GM19395 (cell line): ENCODE data around the gene FRMD4B.
A peak's percentile ranks its signal among the peaks of the same experiment; 100 is the strongest.

Source experiments
- ATAC-seq: cut with Tn5 transposase; IDR thresholded peaks from one replicate; pipeline ENCODE4 v1.9.1; 2021; ENCODE audit warnings: mild to moderate bottlenecking, moderate library complexity; ENCODE audit not compliant: unreplicated experiment

The FRMD4B gene

DNA sequence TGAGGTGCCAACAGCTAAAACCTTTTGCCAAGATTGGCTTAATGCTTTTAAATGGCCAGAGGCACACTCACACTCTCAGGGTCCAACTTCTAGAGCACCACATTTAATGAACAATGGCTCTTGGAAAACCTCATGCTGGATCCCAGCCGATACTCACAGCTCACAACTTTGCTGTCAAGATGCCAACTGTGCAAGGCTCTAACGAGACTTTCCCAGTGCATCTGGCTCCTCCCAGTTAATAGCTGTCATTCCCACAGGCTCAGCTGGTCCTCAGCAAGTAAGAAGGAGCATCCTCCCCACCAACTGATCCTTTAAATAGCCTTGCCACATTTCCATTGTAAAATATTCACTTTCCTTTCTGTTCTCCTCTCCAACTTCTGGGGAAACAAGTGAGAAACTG is 20.3 kb upstream of the FRMD4B start:
- ATAC-seq = no peak

DNA sequence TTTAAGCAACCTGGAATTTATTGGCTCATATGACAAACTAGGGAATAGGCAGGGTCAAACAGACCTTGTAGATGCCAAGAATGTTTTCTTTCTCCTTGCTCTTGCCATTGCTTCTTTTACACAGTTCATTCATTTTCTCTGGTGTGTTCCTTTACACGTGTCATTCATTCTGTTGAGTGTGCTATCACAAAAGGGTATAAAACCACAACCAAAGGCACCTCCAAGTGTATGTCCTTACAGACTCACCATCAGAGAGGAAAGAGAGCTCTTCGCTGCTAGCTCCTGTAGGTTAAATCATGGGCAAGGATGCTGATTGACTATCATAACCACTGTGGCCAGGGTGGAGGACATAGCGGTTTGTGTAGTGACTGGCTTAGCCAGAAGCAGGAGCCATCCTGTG is 19.2 kb upstream of the FRMD4B start:
- no peak for ATAC-seq

DNA sequence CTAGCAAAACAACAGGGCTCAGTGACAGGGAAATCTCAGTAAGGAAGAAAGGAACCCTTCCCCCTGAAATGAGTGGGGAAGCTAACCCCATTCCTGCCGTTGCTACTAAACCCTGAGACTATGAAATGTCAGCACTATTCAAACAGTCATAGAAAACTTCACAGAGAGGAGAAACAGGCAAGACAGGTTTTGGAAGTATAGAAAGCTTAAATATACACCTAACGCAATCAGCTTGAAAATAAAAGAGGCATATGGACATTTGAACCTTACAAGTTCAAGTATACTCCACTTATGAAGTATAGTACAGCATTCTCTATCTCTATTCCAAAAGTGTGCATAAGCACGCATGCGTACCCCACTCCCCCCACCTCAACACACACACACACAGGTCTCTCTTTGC is 17.6 kb upstream of the FRMD4B start:
- no peak for ATAC-seq

DNA sequence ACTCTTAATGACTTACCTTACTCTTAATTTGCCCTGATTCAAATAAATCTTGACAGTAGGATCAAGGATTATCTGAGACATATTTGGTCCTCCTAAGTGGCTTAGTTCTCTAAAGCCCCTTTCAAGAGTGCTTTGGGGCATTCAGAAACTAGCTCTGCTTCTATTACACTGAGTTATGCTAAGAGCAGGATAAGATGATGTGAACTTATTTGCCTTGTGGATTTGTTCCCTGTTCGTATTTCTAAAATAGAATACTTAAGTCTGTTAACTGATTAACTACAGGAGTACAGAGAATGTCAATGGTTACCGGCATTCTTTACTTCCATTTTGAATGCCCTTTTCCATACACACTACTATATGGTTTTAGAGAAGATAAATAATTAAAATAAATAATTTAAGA is 14.8 kb upstream of the FRMD4B start:
- ATAC-seq = no peak

DNA sequence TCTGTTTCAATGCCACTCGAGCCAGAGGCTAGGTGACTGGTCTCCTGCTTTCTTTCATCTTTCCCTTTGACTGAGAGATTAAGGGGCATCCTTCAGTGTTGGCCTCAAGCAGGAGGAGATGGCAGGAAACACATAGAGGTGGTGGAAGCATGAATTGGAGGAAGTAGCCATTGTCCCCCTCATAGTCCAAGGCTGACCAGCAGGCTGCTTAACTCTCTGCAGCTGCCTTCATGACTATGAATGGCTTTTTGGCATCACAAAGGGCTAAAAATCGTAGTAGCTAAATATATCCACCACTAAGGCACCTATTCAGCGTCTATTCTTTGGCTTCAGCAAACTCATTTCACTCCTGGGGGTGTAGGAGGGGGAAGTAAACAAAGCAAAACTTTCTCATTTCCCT is 7.0 kb upstream of the FRMD4B start:
- no peak for ATAC-seq

DNA sequence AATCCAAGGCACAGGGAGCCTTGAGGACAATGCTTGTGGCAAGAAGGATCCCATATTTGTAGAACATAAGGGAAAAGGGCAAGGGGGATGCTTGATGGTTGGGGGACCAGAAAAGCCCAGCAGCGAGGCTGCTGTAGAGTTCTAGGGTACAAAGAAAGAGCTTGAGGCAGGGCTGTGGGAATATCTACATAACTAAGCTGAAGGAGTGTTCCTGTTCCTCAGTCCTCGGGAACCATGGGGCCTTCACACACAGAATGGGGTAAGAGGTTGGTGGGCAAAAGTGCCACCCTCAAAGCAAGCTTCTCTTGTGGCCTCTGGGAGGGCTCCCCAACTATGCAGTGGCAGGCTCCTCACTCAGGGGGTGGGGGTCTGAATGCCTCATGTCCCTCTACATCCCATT is 6.5 kb upstream of the FRMD4B start:
- ATAC-seq = no peak

DNA sequence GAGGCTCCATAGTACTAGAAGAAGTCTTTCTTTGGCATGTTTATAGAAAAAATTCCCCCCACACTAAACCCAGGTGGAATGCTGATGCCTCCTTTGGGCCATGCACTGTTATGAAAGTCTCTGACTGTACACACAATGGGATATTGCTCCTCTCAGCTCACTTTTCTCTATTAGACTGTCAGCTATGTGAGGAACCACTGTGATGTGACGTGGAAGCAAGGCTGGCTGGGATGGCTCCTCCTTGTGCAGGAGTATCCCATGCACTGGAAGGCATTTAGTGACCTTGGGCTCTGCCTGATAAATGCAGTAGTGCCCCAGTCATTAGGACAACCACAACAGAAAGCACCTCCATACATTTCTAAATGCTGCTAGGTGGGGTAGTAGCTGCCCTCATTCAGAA is 5.7 kb upstream of the FRMD4B start:
- ATAC-seq = no peak

DNA sequence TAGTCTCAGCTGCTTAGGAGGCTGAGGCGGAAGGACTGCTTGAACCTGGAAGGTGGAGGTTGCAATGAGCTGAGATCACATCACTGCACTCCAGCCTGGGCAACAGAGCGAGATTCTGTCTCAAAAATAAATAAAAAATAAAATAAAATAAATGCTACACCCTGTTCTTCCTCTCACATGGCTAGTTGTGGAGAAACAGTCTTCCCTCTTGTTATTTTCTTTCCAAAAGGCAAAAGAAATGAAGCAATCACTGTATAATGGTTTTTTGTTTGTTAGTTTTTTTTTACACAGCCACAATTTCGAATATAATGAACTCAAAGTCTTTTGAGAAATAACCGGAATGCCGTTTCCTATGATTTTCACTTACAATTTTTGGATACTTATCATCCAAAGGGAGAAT is 4.9 kb upstream of the FRMD4B start:
- ATAC-seq = no peak

DNA sequence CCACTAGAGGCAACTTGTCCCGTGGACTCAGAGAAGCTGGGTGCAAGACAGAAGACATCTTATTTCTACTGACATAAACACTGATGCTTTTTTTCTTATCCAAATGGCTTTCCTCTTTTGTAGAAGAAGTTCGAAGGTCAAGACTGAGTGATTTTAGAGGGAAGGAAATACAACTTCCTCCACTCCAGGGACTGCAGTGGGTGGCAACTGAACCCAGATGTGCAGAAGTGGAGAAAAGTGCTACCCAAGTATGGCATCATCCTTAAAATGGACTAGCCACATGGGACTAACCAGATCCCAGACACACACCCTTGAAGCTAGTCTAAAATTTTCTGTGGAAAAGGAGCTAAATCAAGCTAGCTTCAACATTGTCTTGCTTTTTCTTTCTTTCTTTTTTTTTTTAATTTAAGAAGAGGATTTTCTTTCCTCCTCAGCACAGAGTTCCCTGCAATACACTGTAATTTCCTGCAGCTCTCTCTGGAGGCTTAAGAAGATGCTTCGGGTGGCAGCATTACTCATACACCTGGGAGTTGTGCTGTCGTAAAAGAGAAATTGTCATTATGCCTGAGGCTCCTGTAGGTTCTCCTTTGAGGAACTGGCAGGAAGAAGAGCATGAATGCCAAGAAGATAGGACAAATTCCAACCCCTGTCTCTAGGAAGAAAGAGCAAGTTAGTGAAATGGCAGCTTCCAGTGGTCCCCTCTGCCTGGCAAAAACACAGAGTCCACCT is 3.8 kb upstream of the FRMD4B start:
- ATAC-seq = no peak

DNA sequence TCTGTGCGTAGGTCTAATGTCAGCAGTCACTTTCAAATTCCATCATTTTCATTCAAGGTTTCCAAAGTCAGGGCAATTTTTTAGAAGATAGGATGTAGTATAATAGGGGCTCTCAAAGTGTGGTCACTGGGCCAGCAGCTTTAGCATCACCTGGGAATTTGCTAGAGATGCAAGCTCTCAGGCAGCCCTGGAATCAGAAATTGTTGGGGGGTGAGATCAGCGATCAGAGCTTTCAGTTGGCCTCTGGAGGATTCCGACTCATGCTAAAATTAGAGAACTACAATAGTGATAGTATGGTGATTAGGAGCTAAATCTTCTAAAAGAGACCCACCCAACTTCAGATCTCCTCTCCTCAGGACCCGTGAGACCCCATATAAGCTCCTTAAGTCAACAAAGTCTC is 2.4 kb upstream of the FRMD4B start:
- no peak for ATAC-seq

DNA sequence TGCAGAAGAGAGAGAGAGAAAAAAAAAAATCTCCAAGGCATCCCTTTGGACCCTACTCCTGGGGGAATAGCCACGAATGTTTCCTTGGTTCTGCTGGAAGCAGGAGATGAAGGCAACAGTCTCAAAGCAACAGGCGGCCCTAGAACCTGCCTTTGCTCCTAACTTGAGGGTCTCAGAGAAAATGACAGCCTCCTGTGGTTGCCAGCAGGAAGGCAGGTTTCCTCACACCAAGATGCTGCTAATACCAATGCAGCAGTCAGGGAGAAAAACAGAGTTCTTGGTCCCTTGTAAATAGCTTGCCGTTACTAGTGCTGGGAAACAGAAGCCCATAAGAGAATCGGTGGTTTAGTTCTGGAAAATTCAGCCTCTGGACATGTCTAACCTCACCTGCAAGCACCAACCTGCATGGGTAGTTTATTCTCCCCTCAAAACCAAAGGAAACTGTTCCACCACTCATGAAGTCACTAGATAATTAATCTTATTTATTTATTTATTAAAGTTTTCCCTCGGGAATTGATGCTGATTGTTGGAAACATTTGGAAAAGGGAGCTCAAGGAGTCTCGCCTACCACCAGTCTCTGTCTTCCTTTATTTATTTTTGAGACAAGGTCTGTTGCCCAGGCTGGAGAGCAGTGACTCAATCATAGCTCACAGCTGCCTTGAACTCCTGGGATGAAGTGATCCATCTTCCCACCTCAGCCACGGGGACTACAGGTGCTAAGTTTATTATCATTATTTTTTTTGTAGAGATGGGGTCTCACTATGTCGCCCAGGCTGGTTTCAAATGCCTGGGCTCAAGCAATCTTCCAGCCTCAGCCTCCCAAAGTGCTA is 883 bp upstream of the FRMD4B start:
- peak; percentile 31 for ATAC-seq

DNA sequence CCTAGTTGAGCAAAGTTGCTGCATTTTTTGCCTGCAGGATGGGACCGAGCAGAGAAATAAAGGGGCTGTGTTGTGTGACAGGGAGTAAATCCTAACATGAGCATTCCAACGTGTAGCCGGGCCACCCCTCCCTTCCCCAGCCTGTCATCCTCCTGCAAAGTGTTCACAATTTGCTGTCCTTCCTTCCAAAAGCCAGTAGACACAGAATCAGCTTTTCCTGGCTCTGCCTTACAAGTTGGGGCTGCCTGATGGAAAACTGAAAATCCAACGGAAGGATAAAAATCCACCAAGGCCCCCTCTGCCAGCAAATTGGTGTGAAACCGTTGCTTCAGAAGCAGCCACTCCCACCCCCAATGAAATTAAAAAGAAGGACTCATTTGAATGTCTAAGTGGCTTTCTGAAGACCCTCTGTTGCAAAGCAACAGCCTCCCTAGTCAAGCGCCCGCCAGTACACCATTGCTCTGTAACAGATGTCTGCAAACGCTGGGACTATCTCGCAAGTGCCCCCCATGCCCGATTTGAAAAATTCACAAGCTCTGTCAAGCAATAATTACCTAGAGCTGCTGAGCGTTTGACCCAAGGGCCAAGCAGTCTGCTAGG is 665 bp downstream of the FRMD4B start:
- ATAC-seq = no peak

DNA sequence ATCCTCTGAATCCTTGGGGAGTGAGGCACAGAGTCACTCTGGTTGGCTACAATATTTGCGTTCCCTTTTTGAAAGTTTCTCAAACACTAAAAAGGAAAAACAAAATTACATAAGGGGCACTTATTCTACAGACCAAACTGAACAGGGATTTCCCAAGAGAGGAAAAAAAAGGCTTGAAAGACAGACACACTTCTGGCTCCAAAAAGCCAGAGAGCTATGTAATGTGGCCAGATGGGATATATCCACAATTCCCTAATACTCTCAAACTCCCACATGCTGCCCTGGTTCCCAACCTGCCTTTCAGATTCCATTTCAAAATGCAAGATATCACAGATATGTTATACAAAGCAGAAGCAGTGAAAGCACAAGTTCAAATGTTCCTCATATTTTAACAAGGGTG is 1.6 kb downstream of the FRMD4B start:
- ATAC-seq = no peak

DNA sequence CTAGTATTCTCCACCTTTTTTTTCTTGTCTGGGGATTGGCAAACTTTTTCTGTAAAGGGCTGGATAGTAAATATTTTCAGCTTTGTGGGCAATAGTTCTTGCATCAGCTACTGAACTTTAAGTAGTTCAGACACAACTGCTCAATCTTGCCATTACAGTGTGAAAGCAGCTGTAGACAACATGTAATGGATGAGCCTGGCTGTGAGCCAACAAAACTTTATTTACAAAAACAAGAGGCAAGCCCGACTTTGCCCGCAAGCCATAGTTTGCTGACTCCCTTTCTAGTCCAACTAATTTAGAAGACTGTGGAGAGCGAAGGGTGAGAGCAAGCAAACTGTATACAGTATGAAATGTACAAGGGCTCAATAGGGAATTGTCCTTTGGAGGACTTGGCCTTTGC is 6.2 kb downstream of the FRMD4B start:
- ATAC-seq = no peak

DNA sequence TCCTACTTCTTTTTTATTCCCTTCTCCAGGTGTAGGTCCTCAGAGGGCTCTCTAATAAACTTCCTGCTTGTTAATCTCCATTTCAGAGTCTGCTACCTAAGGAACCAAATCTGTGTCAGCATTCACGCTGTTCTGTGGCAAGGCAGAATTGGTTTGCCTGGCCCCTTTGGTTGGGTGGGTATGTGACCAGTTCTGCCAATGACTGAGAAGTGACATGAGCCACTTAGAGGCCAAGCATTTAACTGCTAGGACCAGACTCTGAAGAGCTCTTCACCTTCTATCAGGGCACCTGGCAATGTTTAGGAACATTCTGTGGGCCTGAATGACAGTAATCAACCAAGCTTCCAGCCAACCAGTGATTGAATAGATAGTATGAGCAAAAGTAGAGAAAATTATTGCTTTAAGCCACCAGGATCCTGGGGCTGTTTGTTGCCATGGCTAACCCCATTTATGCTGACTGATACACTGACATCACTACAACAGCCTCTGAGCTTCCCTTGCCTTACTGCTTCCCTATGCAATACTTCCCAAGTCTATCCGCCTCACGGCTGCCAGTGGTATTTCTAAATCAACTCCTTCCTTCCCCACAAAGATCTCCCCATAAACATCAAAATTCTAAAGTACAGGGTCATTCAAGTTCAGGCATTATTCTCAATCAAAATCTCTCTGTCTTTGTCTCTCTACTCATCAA is 7.6 kb downstream of the FRMD4B start:
- ATAC-seq = no peak

DNA sequence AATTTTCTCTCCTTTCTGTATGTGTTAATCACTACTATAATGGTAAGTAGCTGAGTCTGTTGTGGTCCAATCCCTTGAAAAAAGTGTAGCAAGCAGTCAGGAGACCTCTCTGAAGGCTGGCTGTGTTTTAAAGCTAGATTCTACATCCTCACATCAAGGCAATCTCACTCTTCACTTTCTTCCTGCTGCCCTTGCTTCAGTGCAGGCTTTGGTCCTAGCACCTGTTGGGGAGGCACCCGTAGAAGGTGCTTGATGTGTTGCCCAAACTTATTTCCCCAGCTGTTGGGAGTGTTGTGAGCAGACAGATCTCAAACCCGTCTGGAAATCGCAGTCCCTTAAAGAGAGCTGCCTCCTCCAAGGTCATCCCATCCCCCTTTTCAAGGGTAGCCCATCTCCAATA is 8.6 kb downstream of the FRMD4B start:
- no peak for ATAC-seq

DNA sequence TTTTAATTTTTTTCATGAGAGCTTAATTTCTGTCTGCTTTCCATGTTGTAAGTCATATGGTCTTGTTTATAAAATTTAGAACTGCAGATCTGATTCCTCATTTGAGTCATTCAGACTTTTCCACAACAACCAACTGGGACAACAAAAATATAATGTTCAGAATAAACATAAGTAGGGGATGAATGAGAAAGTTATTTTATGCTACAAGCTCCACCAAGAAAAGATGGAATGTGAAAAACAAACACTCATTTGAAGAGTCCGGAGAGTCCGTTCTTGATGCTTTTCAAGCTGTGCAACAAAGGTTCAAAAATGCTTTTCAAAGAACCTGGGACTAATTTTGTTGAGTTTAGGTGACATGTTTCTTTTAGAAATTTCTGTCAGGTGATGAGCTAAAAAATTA is 9.2 kb downstream of the FRMD4B start:
- ATAC-seq = no peak

DNA sequence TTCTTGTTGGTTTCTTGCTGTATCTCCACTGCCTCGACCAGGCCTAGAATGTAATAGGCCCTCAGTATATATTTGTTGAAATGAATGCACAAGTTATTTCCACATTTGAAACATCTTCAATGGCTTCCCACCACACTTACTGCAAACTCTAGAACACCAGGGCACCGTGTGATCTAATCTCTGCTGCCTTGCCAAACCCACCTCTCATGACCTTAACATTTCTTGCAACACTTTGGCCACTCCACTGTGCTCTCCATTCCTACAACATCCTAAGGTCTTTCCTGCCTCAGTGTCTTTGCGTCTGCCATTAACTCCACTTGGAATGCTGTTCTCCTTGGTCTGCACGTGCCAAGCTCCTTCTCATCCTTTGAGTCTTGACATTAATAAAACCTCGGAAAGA is 14.1 kb downstream of the FRMD4B start:
- ATAC-seq = no peak

DNA sequence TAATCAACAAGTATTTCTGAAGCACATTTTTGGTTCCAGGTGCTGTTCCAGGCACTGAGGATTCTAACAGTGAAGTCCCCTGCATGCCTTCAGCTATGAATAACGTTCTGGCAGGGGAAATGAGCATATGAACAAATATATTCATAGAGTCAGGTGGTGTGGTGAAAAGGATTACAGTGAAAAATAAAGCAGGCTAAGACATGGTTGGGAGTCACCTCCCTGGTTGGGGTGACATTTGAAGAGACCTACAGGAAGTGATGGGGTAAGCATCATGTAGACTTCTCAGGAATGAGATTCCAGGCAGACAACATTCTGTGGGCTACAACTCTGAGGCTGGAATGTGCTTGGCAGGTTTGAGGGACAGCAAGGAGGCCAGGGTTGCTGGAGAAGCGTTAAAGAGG is 15.0 kb downstream of the FRMD4B start:
- ATAC-seq = no peak

DNA sequence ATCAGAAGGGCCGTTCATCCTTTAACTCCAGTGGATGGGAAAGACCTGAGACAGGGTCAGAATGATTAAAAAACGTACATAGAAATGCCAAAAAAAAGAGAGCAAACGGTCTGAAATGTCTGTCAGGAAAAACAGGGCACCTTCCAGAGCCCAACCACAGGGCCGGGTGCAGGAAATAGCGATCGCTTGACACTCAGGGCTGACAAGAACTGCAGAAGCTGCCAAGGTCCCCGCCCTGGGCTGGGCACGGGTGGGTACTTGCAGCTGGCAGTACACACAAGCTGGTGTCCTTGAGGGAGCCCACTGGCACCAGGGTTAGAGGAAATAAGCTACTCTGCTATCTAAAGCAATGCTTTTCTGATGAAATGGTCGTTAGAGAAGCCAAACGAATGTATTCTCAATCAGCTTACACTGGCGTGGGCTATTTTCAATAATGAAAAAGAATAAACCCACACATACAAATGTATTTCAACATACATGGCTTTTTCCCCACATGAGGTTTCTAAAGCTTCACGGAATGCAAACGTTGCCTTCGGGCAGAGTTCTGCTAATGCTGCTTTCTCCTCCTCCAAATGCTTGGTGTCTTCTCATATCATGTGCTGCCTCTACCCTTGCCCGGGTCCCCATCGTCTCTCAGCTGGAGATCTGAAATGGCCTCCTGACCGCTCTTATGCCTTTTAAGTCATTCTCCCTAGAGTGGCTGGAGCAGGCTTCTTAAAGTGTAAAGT is 15.6 kb downstream of the FRMD4B start:
- no peak for ATAC-seq
